Measurements from ENCODE around the gene PACRG.

PACRG gene

GRCh38 chr6:163193326-163193725 is 465.6 kb downstream of the PACRG start:
- no peak for TF ChIP-seq CTCF (IDR thresholded peaks at IDR 0.05; ENCODE audit: low read depth, low read length)

GRCh38 chr6:163195721-163196691 is 468.2 kb downstream of the PACRG start:
- TF ChIP-seq CTCF (IDR thresholded peaks at IDR 0.05; ENCODE audit: low read depth, low read length): no peak
- no peak for DNase-seq (ENCODE audit: extremely low read depth, low read depth)

More at GRCh38 chr6:163193326-163193725, 465.6 kb downstream of the PACRG start:
- DNase-seq (ENCODE audit: extremely low read depth, low read depth): no peak

- DNase-seq (ENCODE audit: extremely low read depth, low read depth): no peak
- TF ChIP-seq CTCF (IDR thresholded peaks at IDR 0.05; ENCODE audit: low read depth, low read length): no peak
Measured at GRCh38 chr6:163197839-163198238, 470.1 kb downstream of the PACRG start.

DNA sequence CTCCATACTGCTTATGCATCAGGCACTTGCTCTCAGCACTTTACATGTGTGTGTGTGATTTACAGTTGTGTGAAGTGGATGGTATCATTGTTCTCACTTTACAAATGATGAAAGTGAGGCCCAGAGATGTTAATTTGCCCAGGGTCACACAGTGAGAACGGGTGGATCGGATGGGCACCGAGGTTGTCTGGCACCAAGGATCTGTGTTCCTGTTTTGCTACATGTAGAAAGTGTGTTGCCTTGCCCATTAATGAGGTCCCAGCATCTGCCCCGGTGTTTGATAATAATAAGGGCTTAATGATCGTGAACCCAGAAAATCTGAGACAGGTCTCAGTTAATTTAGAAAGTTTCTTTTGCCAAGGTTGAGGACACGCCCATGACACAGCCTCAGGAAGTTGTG is 470.6 kb downstream of the PACRG start:
- TF ChIP-seq CTCF (IDR thresholded peaks at IDR 0.05; ENCODE audit: low read depth, low read length): no peak
- no peak for DNase-seq (ENCODE audit: extremely low read depth, low read depth)

- TF ChIP-seq CTCF (IDR thresholded peaks at IDR 0.05; ENCODE audit: low read depth, low read length): no peak
- DNase-seq (ENCODE audit: extremely low read depth, low read depth): no peak
Measured at GRCh38 chr6:163199371-163199770, 471.6 kb downstream of the PACRG start.

DNA sequence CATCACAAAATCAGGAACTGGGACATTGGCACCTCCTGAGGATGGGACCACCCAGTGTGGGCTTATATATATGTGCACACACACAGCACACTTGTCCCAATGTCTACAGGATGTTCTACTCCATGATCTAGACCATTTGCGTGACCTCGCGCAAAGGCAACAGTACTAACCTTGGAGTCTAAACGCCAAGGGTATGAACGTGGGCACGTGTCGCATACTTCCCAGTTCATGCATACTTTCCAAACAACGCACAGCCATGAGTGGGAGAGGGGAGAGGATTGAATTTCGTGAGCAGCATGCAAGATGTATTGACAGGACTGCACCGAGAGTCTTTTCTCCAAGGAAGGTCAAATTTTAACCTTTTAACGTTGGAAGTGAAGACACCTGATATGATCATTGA is 472.5 kb downstream of the PACRG start:
- no peak for DNase-seq (ENCODE audit: extremely low read depth, low read depth)
- no peak for TF ChIP-seq CTCF (IDR thresholded peaks at IDR 0.05; ENCODE audit: low read depth, low read length)

DNA sequence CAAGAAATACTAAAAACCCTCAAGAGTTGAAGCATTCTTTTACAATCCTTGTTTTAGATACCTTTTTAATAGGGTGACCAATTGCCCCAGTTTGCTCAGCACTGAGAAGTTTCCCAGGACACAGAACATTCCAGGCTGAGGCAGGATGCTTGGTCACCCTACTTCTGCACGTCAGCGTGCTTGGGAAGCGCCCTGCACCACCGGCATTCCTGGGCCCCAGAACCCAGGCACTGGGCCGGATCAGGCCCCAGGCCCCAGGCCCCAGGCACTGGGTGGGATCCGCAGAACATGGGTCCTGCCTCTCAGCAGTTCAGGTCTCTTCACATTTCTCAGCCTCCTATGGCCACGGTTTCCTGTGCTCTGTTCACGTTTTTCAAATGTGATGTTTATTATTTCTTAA is 472.9 kb downstream of the PACRG start:
- no peak for DNase-seq (ENCODE audit: extremely low read depth, low read depth)
- no peak for TF ChIP-seq CTCF (IDR thresholded peaks at IDR 0.05; ENCODE audit: low read depth, low read length)

All from AG09319 (cell line).